IMR-90 (cell line): Measurements from ENCODE around the gene APMAP. TPM values are rescaled to one million over a fixed set of nuclear protein-coding genes. Genes with fewer than 3 reads are reported as not detected.

Experiments
- ATAC-seq: fragments of 200-7000 bp; cut with Tn5 transposase; 2 replicates; pipeline ENCODE4 v1.9.1; 2020; ENCODE audit warnings: low read depth, mild to moderate bottlenecking, moderate library complexity
- BruUV-seq: library from RNA; stranded (reverse); fragments of 400-500 nt; replicated peaks from 2 replicates; lab custom pipeline; 2021; lab: Mats Ljungman, UMichigan
- CTCF ChIA-PET: fragments of 300-600 bp; formaldehyde crosslinking; extraction: SDS; loops from one replicate; lab custom pipeline; 2021; ENCODE audit warnings: antibody characterized with exemption; lab: Yijun Ruan, JAX
- POLR2A ChIA-PET: fragments of 300-600 bp; sonication (Branson Sonifier 250); formaldehyde crosslinking; loops from one replicate; lab custom pipeline; 2022; ENCODE audit warnings: antibody characterized with exemption; ENCODE audit not compliant: unreplicated experiment; lab: Charles Lee
- DNase-seq: peaks from one replicate; pipeline ENCODE4 v3.0.0; 2013
- H2AFZ ChIP-seq: replicated peaks from 2 replicates; pipeline ENCODE3; 2013; ENCODE audit warnings: low read length, mild to moderate bottlenecking; ENCODE audit not compliant: poor library complexity
- H2AK5ac ChIP-seq: 2 replicates; pipeline ENCODE4 v1.6.1; 2013; ENCODE audit warnings: low read depth, low read length, inconsistent platforms
- H2AK9ac ChIP-seq: replicated peaks from 2 replicates; pipeline ENCODE3; 2013; ENCODE audit warnings: mild to moderate bottlenecking, low read depth, low read length, moderate library complexity; ENCODE audit not compliant: poor library complexity
- H2BK120ac ChIP-seq: 2 replicates; pipeline ENCODE4 v1.6.1; 2013; ENCODE audit warnings: low read depth, low read length, inconsistent platforms
- H2BK15ac ChIP-seq: 3 replicates; pipeline ENCODE4 v1.6.1; 2013; ENCODE audit warnings: low read depth, low read length, inconsistent platforms
- H2BK20ac ChIP-seq: 2 replicates; pipeline ENCODE4 v1.6.1; 2013; ENCODE audit warnings: low read depth, mild to moderate bottlenecking, inconsistent platforms, low read length, moderate library complexity
- H2BK5ac ChIP-seq: 2 replicates; pipeline ENCODE4 v1.6.1; 2013; ENCODE audit warnings: mild to moderate bottlenecking, low read depth, low read length, inconsistent platforms; ENCODE audit not compliant: poor library complexity, severe bottlenecking
- H3K14ac ChIP-seq: replicated peaks from 2 replicates; pipeline ENCODE4 v1.6.1; 2013; ENCODE audit warnings: low read depth, low read length, inconsistent platforms
- H3K18ac ChIP-seq: 2 replicates; pipeline ENCODE4 v1.6.1; 2013; ENCODE audit warnings: low read depth, low read length, control low read depth
- H3K23ac ChIP-seq: 2 replicates; pipeline ENCODE4 v1.6.1; 2013; ENCODE audit warnings: low read depth, low read length, inconsistent platforms
- H3K27ac ChIP-seq: 2 replicates; pipeline ENCODE4 v1.5.1; 2013; ENCODE audit warnings: mild to moderate bottlenecking, control low read depth, low read length; ENCODE audit not compliant: insufficient read depth
- H3K27me3 ChIP-seq: 2 replicates; pipeline ENCODE4 v1.6.1; 2013; ENCODE audit warnings: low read length; ENCODE audit not compliant: control insufficient read depth, insufficient read depth
- H3K36me3 ChIP-seq: 2 replicates; pipeline ENCODE4 v1.6.1; 2013; ENCODE audit warnings: low read length, mixed read lengths; ENCODE audit not compliant: control insufficient read depth, insufficient read depth
- H3K4ac ChIP-seq: 2 replicates; pipeline ENCODE4 v1.6.1; 2013; ENCODE audit warnings: low read depth, low read length, inconsistent platforms
- H3K4me1 ChIP-seq: 2 replicates; pipeline ENCODE4 v1.6.1; 2013; ENCODE audit warnings: low read length, mixed read lengths; ENCODE audit not compliant: control insufficient read depth, insufficient read depth
- H3K4me2 ChIP-seq: 2 replicates; pipeline ENCODE4 v1.6.1; 2013; ENCODE audit warnings: low read depth, mild to moderate bottlenecking, control low read depth, low read length, moderate library complexity
- H3K4me3 ChIP-seq: 2 replicates; pipeline ENCODE4 v1.5.1; 2013; ENCODE audit warnings: low read depth, mild to moderate bottlenecking, control low read depth, low read length, moderate library complexity; ENCODE audit not compliant: insufficient read depth
- H3K56ac ChIP-seq: 2 replicates; pipeline ENCODE4 v1.6.1; 2013; ENCODE audit warnings: low read length, inconsistent platforms; ENCODE audit not compliant: insufficient read depth; ENCODE audit errors: extremely low read depth
- H3K79me1 ChIP-seq, 2 experiments: 2 replicates each; pipeline ENCODE4 v1.6.1; 2013; ENCODE audit warnings: low read length in 2 of 2, inconsistent platforms in 1 of 2, low read depth in 1 of 2
- H3K9ac ChIP-seq: 2 replicates; pipeline ENCODE4 v1.6.1; 2013; ENCODE audit warnings: low read depth, low read length, control low read depth
- H3K9me1 ChIP-seq: 2 replicates; pipeline ENCODE4 v1.6.1; 2013; ENCODE audit warnings: low read length, inconsistent platforms; ENCODE audit not compliant: insufficient read depth
- H3K9me3 ChIP-seq: 2 replicates; pipeline ENCODE4 v1.6.1; 2013; ENCODE audit warnings: low read length; ENCODE audit not compliant: control insufficient read depth, insufficient read depth
- H4K20me1 ChIP-seq: 2 replicates; pipeline ENCODE4 v1.6.1; 2013; ENCODE audit warnings: low read length, inconsistent platforms; ENCODE audit not compliant: insufficient read depth
- H4K5ac ChIP-seq: 2 replicates; pipeline ENCODE4 v1.6.1; 2013; ENCODE audit warnings: mild to moderate bottlenecking, low read depth, low read length, control low read depth
- H4K8ac ChIP-seq, 2 experiments: 2 replicates each; pipeline ENCODE4 v1.6.1; 2013; ENCODE audit warnings: low read depth in 2 of 2, low read length in 2 of 2, control low read depth in 1 of 2, inconsistent platforms in 1 of 2
- H4K91ac ChIP-seq: 2 replicates; pipeline ENCODE4 v1.6.1; 2013; ENCODE audit warnings: low read depth, low read length, inconsistent platforms; ENCODE audit not compliant: insufficient read depth
- BHLHE40 ChIP-seq: fragments of 150-350 bp; IDR thresholded peaks from 2 replicates; pipeline ENCODE4 v1.6.1; 2016; ENCODE audit warnings: mild to moderate bottlenecking, low read depth, low read length
- CEBPB ChIP-seq: IDR thresholded peaks from 2 replicates; pipeline ENCODE4 v1.6.1; 2012; ENCODE audit warnings: low read depth, low read length, improper control_type of control experiment
- CHD1 ChIP-seq: IDR thresholded peaks from 2 replicates; pipeline ENCODE4 v1.6.1; 2012; ENCODE audit warnings: low read depth, low read length, improper control_type of control experiment
- FOS ChIP-seq: fragments of 150-350 bp; IDR thresholded peaks from 2 replicates; pipeline ENCODE4 v1.6.1; 2016; ENCODE audit warnings: low read depth, low read length
- MAFK ChIP-seq: IDR thresholded peaks from 2 replicates; pipeline ENCODE4 v1.6.1; 2012; ENCODE audit warnings: low read depth, low read length, improper control_type of control experiment
- MAZ ChIP-seq: IDR thresholded peaks from 2 replicates; pipeline ENCODE4 v1.6.1; 2012; ENCODE audit warnings: low read depth, mild to moderate bottlenecking, low read length, improper control_type of control experiment, moderate library complexity, borderline replicate concordance
- MXI1 ChIP-seq: IDR thresholded peaks from 2 replicates; pipeline ENCODE4 v1.6.1; 2012; ENCODE audit warnings: low read depth, mild to moderate bottlenecking, low read length, moderate library complexity, borderline replicate concordance
- NFE2L2 ChIP-seq: fragments of 150-350 bp; IDR thresholded peaks from 2 replicates; pipeline ENCODE4 v1.6.1; 2016; ENCODE audit warnings: low read depth, mild to moderate bottlenecking, low read length
- POLR2A ChIP-seq: IDR thresholded peaks from 2 replicates; pipeline ENCODE4 v1.6.1; 2012; ENCODE audit warnings: mild to moderate bottlenecking, low read depth, low read length
- RAD21 ChIP-seq: IDR thresholded peaks from 2 replicates; pipeline ENCODE4 v1.6.1; 2012; ENCODE audit warnings: low read length, improper control_type of control experiment
- RCOR1 ChIP-seq: IDR thresholded peaks from 2 replicates; pipeline ENCODE4 v1.6.1; 2012; ENCODE audit warnings: mild to moderate bottlenecking, low read length, improper control_type of control experiment; ENCODE audit not compliant: insufficient replicate concordance
- RFX5 ChIP-seq: IDR thresholded peaks from 2 replicates; pipeline ENCODE4 v1.8.0; 2012; ENCODE audit warnings: low read depth, mild to moderate bottlenecking, low read length, moderate library complexity
- SMC3 ChIP-seq: fragments of 150-350 bp; IDR thresholded peaks from 2 replicates; pipeline ENCODE4 v1.6.1; 2016; ENCODE audit warnings: low read depth, mild to moderate bottlenecking, antibody characterized with exemption, low read length, moderate library complexity
- WGBS, 2 experiments: methylation state at CpG; one replicate each; pipeline versions ENCODE4 v1.1.5 to v1.1.7; 2013; ENCODE audit warnings: missing lambda C conversion rate in 2 of 2; ENCODE audit not compliant: insufficient read length in 1 of 2; ENCODE audit errors: extremely low coverage in 2 of 2; 5-methylcytosine and 5-hydroxymethylcytosine counted together
- dilution Hi-C: fragments of 300-500 bp; cut with HindIII; formaldehyde crosslinking; loops from one replicate; pipeline ENCODE4 v1.14.3; 2018; ENCODE audit warnings: low sequenced_read_pairs; ENCODE audit not compliant: unreplicated experiment
- in situ Hi-C: fragments of 300-500 bp; cut with MboI; formaldehyde crosslinking; loops from 3 replicates; pipeline ENCODE4 v1.14.3; 2019; ENCODE audit warnings: low sequenced_read_pairs, inconsistent platforms, mixed read lengths
- intact Hi-C: fragments of 100-400 bp; cut with micrococcal nuclease; formaldehyde crosslinking; loops from 2 replicates; pipeline ENCODE4 v1.10.0; 2022
- polyA plus RNA-seq, 3 experiments: library from polyadenylated mRNA; depleted of rRNA; stranded (reverse); fragments of >200 nt; gene quantifications; 2 replicates each; pipeline ENCODE4 v1.2.3, GENCODE V29; 2012; ENCODE audit warnings: low replicate concordance in 1 of 3
- total RNA-seq: library from RNA; depleted of rRNA; stranded (reverse); fragments of >200 nt; gene quantifications from 2 replicates; pipeline ENCODE4 v1.2.3, GENCODE V29; 2012
- TF ChIP-seq, protein P1 (sequence below): fragments of 150-350 bp; IDR thresholded peaks from 2 replicates; pipeline ENCODE4 v1.6.1; 2016; ENCODE audit warnings: low read depth, mild to moderate bottlenecking, low read length, moderate library complexity, borderline replicate concordance
- TF ChIP-seq, protein P2 (sequence below): conservative IDR thresholded peaks from 2 replicates; pipeline ENCODE4 v1.5.1; 2012; ENCODE audit warnings: mild to moderate bottlenecking, low read depth, low read length, improper control_type of control experiment
- TF ChIP-seq, protein P3 (sequence below): fragments of 150-350 bp; IDR thresholded peaks from 2 replicates; pipeline ENCODE4 v1.6.1; 2017; ENCODE audit warnings: mild to moderate bottlenecking, antibody characterized with exemption, low read length, low read depth

APMAP gene
- total and polyA plus RNA-seq, 2 of the 4 experiments (the other 2 are of a cell fraction), result 67.2 to 88.8 TPM

DNA sequence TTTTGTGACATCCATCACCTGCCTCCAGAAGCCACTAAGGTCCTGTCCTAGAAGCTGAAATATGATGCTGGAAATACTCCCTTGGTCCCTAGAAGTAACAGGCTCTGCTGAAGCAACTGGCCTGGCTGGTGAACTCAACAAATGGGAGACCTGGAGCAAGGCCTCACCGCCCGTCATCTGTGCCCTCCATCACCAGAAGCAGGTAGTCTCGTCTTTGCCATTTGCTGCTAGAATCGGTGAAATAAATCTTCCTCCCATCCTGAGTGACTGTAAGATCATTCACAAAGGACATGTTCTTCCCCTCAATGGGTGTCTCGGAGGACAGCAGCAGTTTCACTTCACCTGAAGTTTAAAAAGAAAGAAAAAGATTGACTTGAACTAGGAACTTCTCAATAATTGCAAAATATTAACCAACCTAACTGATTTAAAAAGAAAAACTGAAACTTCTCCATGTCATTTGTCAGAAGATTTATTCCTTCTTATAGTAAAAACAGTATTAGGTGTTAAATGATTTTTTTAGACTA is 22.5 kb downstream of the APMAP start:
- CTCF ChIA-PET, result no interaction called here
- intact Hi-C loops (no loop called here), dilution Hi-C loops (no loop called here), in situ Hi-C loops (no loop called here)
- Histone ChIP-seq H3K27ac (no peak overlapping the region), H3K79me1 (peaks cover 0 to 5% of the 10 kb centered on the region in 2 experiments; a peak in 1 of 4 replicates), H4K91ac (no peak overlapping the region), H4K8ac (no peak overlapping the region), H3K23ac (no peak overlapping the region), H2AK5ac (no peak overlapping the region), H3K4ac (no peak overlapping the region), H3K36me3 (peaks cover 41% of the 10 kb centered on the region), H2BK5ac (no peak overlapping the region), H3K9ac (no peak overlapping the region), H3K9me1 (no peaks in the 10 kb centered on the region), H3K14ac (no peak overlapping the region), H2BK15ac (no peak overlapping the region), H3K4me3 (no peak overlapping the region), H3K18ac (no peak overlapping the region), H2BK20ac (no peak overlapping the region), H3K56ac (no peak overlapping the region), H3K9me3 (no peaks in the 10 kb centered on the region), H4K5ac (no peak overlapping the region), H3K4me1 (no peaks in the 10 kb centered on the region), H2AFZ (no peak overlapping the region), H3K4me2 (no peak overlapping the region), H3K27me3 (no peaks in the 10 kb centered on the region), H2AK9ac (no peak overlapping the region), H2BK120ac (no peak overlapping the region), H4K20me1 (no peaks in the 10 kb centered on the region)
- POLR2A ChIA-PET, result no interaction called here
- no peak for DNase-seq
- no CpG with 5 or more reads among the region's 5 CpGs for WGBS, 2 experiments
- TF ChIP-seq RAD21, result no peak
- TF ChIP-seq FOS, result no peak
- TF ChIP-seq, protein P1, sequence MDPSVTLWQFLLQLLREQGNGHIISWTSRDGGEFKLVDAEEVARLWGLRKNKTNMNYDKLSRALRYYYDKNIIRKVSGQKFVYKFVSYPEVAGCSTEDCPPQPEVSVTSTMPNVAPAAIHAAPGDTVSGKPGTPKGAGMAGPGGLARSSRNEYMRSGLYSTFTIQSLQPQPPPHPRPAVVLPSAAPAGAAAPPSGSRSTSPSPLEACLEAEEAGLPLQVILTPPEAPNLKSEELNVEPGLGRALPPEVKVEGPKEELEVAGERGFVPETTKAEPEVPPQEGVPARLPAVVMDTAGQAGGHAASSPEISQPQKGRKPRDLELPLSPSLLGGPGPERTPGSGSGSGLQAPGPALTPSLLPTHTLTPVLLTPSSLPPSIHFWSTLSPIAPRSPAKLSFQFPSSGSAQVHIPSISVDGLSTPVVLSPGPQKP, result no peak
- TF ChIP-seq, protein P2, sequence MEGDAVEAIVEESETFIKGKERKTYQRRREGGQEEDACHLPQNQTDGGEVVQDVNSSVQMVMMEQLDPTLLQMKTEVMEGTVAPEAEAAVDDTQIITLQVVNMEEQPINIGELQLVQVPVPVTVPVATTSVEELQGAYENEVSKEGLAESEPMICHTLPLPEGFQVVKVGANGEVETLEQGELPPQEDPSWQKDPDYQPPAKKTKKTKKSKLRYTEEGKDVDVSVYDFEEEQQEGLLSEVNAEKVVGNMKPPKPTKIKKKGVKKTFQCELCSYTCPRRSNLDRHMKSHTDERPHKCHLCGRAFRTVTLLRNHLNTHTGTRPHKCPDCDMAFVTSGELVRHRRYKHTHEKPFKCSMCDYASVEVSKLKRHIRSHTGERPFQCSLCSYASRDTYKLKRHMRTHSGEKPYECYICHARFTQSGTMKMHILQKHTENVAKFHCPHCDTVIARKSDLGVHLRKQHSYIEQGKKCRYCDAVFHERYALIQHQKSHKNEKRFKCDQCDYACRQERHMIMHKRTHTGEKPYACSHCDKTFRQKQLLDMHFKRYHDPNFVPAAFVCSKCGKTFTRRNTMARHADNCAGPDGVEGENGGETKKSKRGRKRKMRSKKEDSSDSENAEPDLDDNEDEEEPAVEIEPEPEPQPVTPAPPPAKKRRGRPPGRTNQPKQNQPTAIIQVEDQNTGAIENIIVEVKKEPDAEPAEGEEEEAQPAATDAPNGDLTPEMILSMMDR, result no peak
- no peak for TF ChIP-seq MAZ
- TF ChIP-seq MXI1, result no peak
- TF ChIP-seq RCOR1, result no peak
- TF ChIP-seq NFE2L2, result no peak
- TF ChIP-seq RFX5, result no peak
- TF ChIP-seq MAFK, result no peak
- no peak for TF ChIP-seq BHLHE40
- no peak for TF ChIP-seq CHD1
- no peak for TF ChIP-seq POLR2A
- TF ChIP-seq SMC3, result no peak
- TF ChIP-seq CEBPB, result no peak
- TF ChIP-seq, protein P3, sequence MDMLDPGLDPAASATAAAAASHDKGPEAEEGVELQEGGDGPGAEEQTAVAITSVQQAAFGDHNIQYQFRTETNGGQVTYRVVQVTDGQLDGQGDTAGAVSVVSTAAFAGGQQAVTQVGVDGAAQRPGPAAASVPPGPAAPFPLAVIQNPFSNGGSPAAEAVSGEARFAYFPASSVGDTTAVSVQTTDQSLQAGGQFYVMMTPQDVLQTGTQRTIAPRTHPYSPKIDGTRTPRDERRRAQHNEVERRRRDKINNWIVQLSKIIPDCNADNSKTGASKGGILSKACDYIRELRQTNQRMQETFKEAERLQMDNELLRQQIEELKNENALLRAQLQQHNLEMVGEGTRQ, result no peak
- ATAC-seq, result no peak
- BruUV-seq, result no TSS peak
